NCI-H460 (cell line): Measurements from ENCODE around the gene UBASH3B. TPM values are rescaled to one million over a fixed set of nuclear protein-coding genes. Genes with fewer than 3 reads are reported as not detected.

Experiments used
- small RNA-seq, 2 experiments: library from RNA; depleted of rRNA; stranded (forward); fragments of <200 nt; gene quantifications; one replicate each; pipeline ENCODE3, GENCODE V24; 2014
- total RNA-seq: library from RNA; depleted of rRNA; stranded (reverse); fragments of >200 nt; shearing (Covaris generic); gene quantifications from 2 replicates; pipeline ENCODE4 v1.2.3, GENCODE V29; 2014; rRNA removed

Gene UBASH3B
- total RNA-seq, 1 experiment from 2014 or later: 10.1 TPM

Small RNAs within 50 kb of the gene (small RNA-seq; reads per million reads assigned to genes)
- 0.02 to 0.06 reads per million in 2 experiments for gene RF01210

Other genes with a start within 250 kb of the UBASH3B start
- gene CRTAM, start 182.8 kb downstream of the UBASH3B start, total RNA-seq: not detected in 2 replicates
- gene JHY, start 227.0 kb downstream of the UBASH3B start, total RNA-seq: 3.1 and 3.2 TPM in 2 replicates